HCT116 (cell line): ENCODE measurements around the gene MAML2. TPM values are rescaled to one million over a fixed set of nuclear protein-coding genes. Genes with fewer than 3 reads are reported as not detected.
"Not testable (repeated sequence)": the region's sequence is repeated elsewhere in the genome, so short reads cannot be mapped to it uniquely, and the experiment has no call there.

Experiments
- ATAC-seq: fragments of 200-7000 bp; cut with Tn5 transposase; 2 replicates; pipeline ENCODE4 v1.9.1; 2020; ENCODE audit warnings: mild to moderate bottlenecking, moderate library complexity
- BruUV-seq: library from RNA; stranded (reverse); fragments of 400-500 nt; replicated peaks from 2 replicates; lab custom pipeline; 2021; lab: Mats Ljungman, UMichigan
- CTCF ChIA-PET: fragments of 300-600 bp; sonication (Branson Sonifier 250); formaldehyde crosslinking; loops from one replicate; lab custom pipeline; 2021; ENCODE audit warnings: antibody characterized with exemption; lab: Charles Lee
- POLR2A ChIA-PET: fragments of 300-600, 350-600 bp; sonication (Branson Sonifier 250); formaldehyde crosslinking; loops from one replicate; lab custom pipeline; 2021; ENCODE audit warnings: antibody characterized with exemption; lab: Charles Lee
- RAD21 ChIA-PET, 2 experiments: fragments of 300-600 bp; sonication (Branson Sonifier 250); formaldehyde crosslinking; loops; one replicate each; lab custom pipeline; 2023; ENCODE audit warnings: low total read pairs in 2 of 2; ENCODE audit not compliant: uncharacterized antibody in 2 of 2, unreplicated experiment in 2 of 2, low non-redundant PET in 1 of 2; lab: Charles Lee
- DNase-seq: peaks from one replicate; pipeline ENCODE4 v3.0.0-alpha.2; 2010; ENCODE audit warnings: low read depth, low spot score
- H2AFZ ChIP-seq: fragments of 200-600 bp; shearing (Covaris generic), sonication (generic); 2 replicates; pipeline ENCODE4 v1.6.1; 2017; ENCODE audit warnings: low read depth, mixed run types, mixed read lengths, antibody characterized with exemption, low read length; ENCODE audit not compliant: poor library complexity, severe bottlenecking
- H3K27ac ChIP-seq: 2 replicates; pipeline ENCODE4 v1.5.1; 2012; ENCODE audit warnings: low read depth, low read length
- H3K27me3 ChIP-seq: fragments of 200-600 bp; sonication (generic); 2 replicates; pipeline ENCODE4 v1.6.1; 2016; ENCODE audit warnings: mixed run types, low read length, mixed read lengths; ENCODE audit not compliant: insufficient read depth
- H3K36me3 ChIP-seq, 2 experiments: fragments of 200-500 bp in 1 of 2; fragments of 200-600 bp in 1 of 2; sonication (Bioruptor generic) in 1 of 2; sonication (generic) in 1 of 2; 2 replicates each; pipeline versions ENCODE4 v1.5.1 to v1.6.1; 2014 to 2016; ENCODE audit warnings: low read length in 2 of 2, inconsistent platforms in 1 of 2, mixed read lengths in 1 of 2, mixed run types in 1 of 2; ENCODE audit not compliant: insufficient read depth in 2 of 2, control insufficient read depth in 1 of 2
- H3K4me1 ChIP-seq, 2 experiments: fragments of 200-600 bp in 1 of 2; sonication (generic) in 1 of 2; 2 replicates each; pipeline versions ENCODE4 v1.5.1 to v1.6.1; 2012 to 2017; ENCODE audit warnings: low read length in 2 of 2, inconsistent platforms in 1 of 2, mild to moderate bottlenecking in 1 of 2, mixed read lengths in 1 of 2, mixed run types in 1 of 2, moderate library complexity in 1 of 2; ENCODE audit not compliant: insufficient read depth in 2 of 2, control insufficient read depth in 1 of 2
- H3K4me2 ChIP-seq: fragments of 200-600 bp; sonication (generic); 2 replicates; pipeline ENCODE4 v1.6.1; 2017; ENCODE audit warnings: mixed run types, low read length, mixed read lengths
- H3K4me3 ChIP-seq, 2 experiments: fragments of 200-600 bp in 1 of 2; sonication (generic) in 1 of 2; replicated peaks in 1 of 2; 2 replicates each; pipeline ENCODE4 v1.5.1; 2011 to 2016; ENCODE audit warnings: low read length in 2 of 2, control low read depth in 1 of 2, low read depth in 1 of 2, mild to moderate bottlenecking in 1 of 2, mixed read lengths in 1 of 2, mixed run types in 1 of 2
- H3K79me2 ChIP-seq: fragments of 200-600 bp; sonication (generic); 2 replicates; pipeline ENCODE4 v1.6.1; 2017; ENCODE audit warnings: mild to moderate bottlenecking, mixed run types, low read length, moderate library complexity, mixed read lengths; ENCODE audit not compliant: insufficient read depth
- H3K9ac ChIP-seq: fragments of 200-600 bp; sonication (generic); 2 replicates; pipeline ENCODE4 v1.6.1; 2016; ENCODE audit warnings: low read length, mixed read lengths
- H3K9me2 ChIP-seq: fragments of 200-600 bp; sonication (generic), shearing (Covaris generic); 2 replicates; pipeline ENCODE4 v1.6.1; 2017; ENCODE audit warnings: mixed run types, mild to moderate bottlenecking, moderate library complexity; ENCODE audit not compliant: insufficient read depth
- H3K9me3 ChIP-seq, 2 experiments: fragments of 200-500 bp in 1 of 2; fragments of 200-600 bp in 1 of 2; sonication (Bioruptor generic) in 1 of 2; sonication (generic) in 1 of 2; 2 replicates each; pipeline ENCODE4 v1.6.1; 2014 to 2017; ENCODE audit warnings: low read length in 2 of 2, mixed read lengths in 2 of 2, inconsistent platforms in 1 of 2, low read depth in 1 of 2, mild to moderate bottlenecking in 1 of 2, mixed run types in 1 of 2, moderate library complexity in 1 of 2; ENCODE audit not compliant: control insufficient read depth in 1 of 2, insufficient read depth in 1 of 2
- H4K20me1 ChIP-seq: fragments of 200-600 bp; sonication (generic), shearing (Covaris generic); 2 replicates; pipeline ENCODE4 v1.6.1; 2017; ENCODE audit warnings: mixed run types, mild to moderate bottlenecking, moderate library complexity; ENCODE audit not compliant: insufficient read depth
- ATF3 ChIP-seq: IDR thresholded peaks from 2 replicates; pipeline ENCODE4 v1.6.1; 2012
- CTCF ChIP-seq, 3 experiments: fragments of 200-600 bp in 1 of 3; sonication (generic) in 1 of 3; IDR thresholded peaks in 2 of 3; conservative IDR thresholded peaks in 1 of 3; 2 replicates each; pipeline ENCODE4 v1.5.1; 2012 to 2017; ENCODE audit warnings: low read depth in 2 of 3, low read length in 2 of 3, antibody characterized with exemption in 1 of 3, borderline replicate concordance in 1 of 3, control low read depth in 1 of 3, mild to moderate bottlenecking in 1 of 3, mixed read lengths in 1 of 3, mixed run types in 1 of 3, moderate library complexity in 1 of 3; ENCODE audit not compliant: insufficient read depth in 1 of 3
- JUND ChIP-seq: IDR thresholded peaks from 2 replicates; pipeline ENCODE4 v1.6.1; 2012
- TCF7L2 ChIP-seq: IDR thresholded peaks from 2 replicates; pipeline ENCODE4 v1.7.0; 2011; ENCODE audit warnings: borderline replicate concordance, inconsistent platforms; ENCODE audit not compliant: insufficient read depth, insufficient read length; ENCODE audit errors: extremely low read depth
- ZBTB33 ChIP-seq: IDR thresholded peaks from 2 replicates; pipeline ENCODE4 v1.6.1; 2011; ENCODE audit warnings: mild to moderate bottlenecking, low read length, moderate library complexity; ENCODE audit not compliant: insufficient replicate concordance; ENCODE audit errors: extremely low read depth
- ZNF274 ChIP-seq: fragments of 200-500 bp; sonication (Bioruptor generic); IDR thresholded peaks from 2 replicates; pipeline ENCODE4 v1.6.1; 2014; ENCODE audit warnings: mild to moderate bottlenecking, low read depth, low read length, inconsistent platforms
- intact Hi-C: fragments of 100-400 bp; cut with micrococcal nuclease; formaldehyde crosslinking; loops from 2 replicates; pipeline ENCODE4 v1.10.0; 2022
- total RNA-seq: library from RNA; stranded (reverse); gene quantifications from one replicate; pipeline ENCODE4 v1.2.1, GENCODE V29; 2021; ENCODE audit not compliant: unreplicated experiment

MAML2 gene
- total RNA-seq, 1 experiment from 2014 or later = 2.6 TPM

GRCh38 chr11:96268527-96268926 lies 74.5 kb downstream of the MAML2 start:
- RAD21 ChIA-PET, H3K36me3 ChIP-seq, ATAC-seq, H3K9me2 ChIP-seq, BruUV-seq, DNase-seq, H3K27me3 ChIP-seq, POLR2A ChIA-PET, H3K79me2 ChIP-seq, H3K4me2 ChIP-seq, H3K9me3 ChIP-seq, H3K9ac ChIP-seq, H3K27ac ChIP-seq, intact Hi-C loops, H3K4me3 ChIP-seq, H2AFZ ChIP-seq, H4K20me1 ChIP-seq: not testable (repeated sequence)
- CTCF ChIA-PET = interaction anchor here (1.7 kb wide), 1 partner anchor 75 kb away, joined by 4 read pairs; the partner anchor contains the start of gene MAML2
- peaks cover 0 to 14% of the 10 kb centered on the region in 2 experiments; a peak in 2 of 4 replicates for H3K4me1 ChIP-seq

GRCh38 chr11:96267496-96268032 lies 75.4 kb downstream of the MAML2 start:
- no peak overlapping the region for H3K9ac ChIP-seq
- RAD21 ChIA-PET = no interaction called here
- H3K4me3 ChIP-seq = no peak overlapping the region
- DNase-seq = no peak
- no peak for ATAC-seq
- no peaks in the 10 kb centered on the region for H3K79me2 ChIP-seq
- no peak overlapping the region for H2AFZ ChIP-seq
- no peaks in the 10 kb centered on the region for H3K36me3 ChIP-seq
- no peak overlapping the region for H3K27ac ChIP-seq
- no peaks in the 10 kb centered on the region for H3K9me3 ChIP-seq
- no peak overlapping the region for H3K4me2 ChIP-seq
- no TSS peak for BruUV-seq
- intact Hi-C loops = no loop called here
- CTCF ChIA-PET = no interaction called here
- H3K4me1 ChIP-seq = peaks cover 0 to 10% of the 10 kb centered on the region in 2 experiments; a peak in 2 of 4 replicates
- H4K20me1 ChIP-seq = no peaks in the 10 kb centered on the region
- POLR2A ChIA-PET = no interaction called here
- no peaks in the 10 kb centered on the region for H3K27me3 ChIP-seq
- H3K9me2 ChIP-seq = no peaks in the 10 kb centered on the region
- TF ChIP-seq TCF7L2 = no peak
- no peak for TF ChIP-seq ZNF274
- no peak for TF ChIP-seq CTCF (IDR thresholded peaks at IDR 0.05 in 2 of 3, conservative IDR thresholded peaks at IDR 0.05 in 1 of 3; ENCODE audit: borderline replicate concordance in 1 of 3, insufficient read depth in 1 of 3, low read depth in 2 of 3, low read length in 2 of 3)
- no peak for TF ChIP-seq ZBTB33
- no peak for TF ChIP-seq ATF3
- TF ChIP-seq JUND = no peak
